Spleen (tissue), 11 donors: Measurements from ENCODE around the gene SUCLG2. TPM values are rescaled to one million over a fixed set of nuclear protein-coding genes. Genes with fewer than 3 reads are reported as not detected.

ENCODE experiments used
- DNase-seq: peaks from one replicate; pipeline ENCODE4 v3.0.0-alpha.2; 2020
- H3K27ac ChIP-seq, 8 donors: fragments of 200-600 bp; sonication (generic) in 7 of 8; 1 replicate in 4 of 8; 2 replicates in 4 of 8; pipeline versions ENCODE4 v1.5.0 to v1.8.0; 2016 to 2021; ENCODE audit warnings: inconsistent platforms in 4 of 8, mild to moderate bottlenecking in 4 of 8, moderate library complexity in 1 of 8
- H3K27me3 ChIP-seq, 7 donors: fragments of 200-600 bp; sonication (generic) in 6 of 7; replicated peaks in 1 of 7; 1 replicate in 4 of 7; 2 replicates in 3 of 7; pipeline versions ENCODE4 v1.5.0 to v1.8.0; 2016 to 2021; ENCODE audit warnings: inconsistent platforms in 3 of 7, mild to moderate bottlenecking in 1 of 7
- H3K36me3 ChIP-seq, 6 donors: fragments of 200-600 bp; sonication (generic) in 5 of 6; 1 replicate in 4 of 6; 2 replicates in 2 of 6; pipeline versions ENCODE4 v1.5.0 to v1.8.0; 2016 to 2021; ENCODE audit warnings: inconsistent platforms in 2 of 6
- H3K4me1 ChIP-seq, 6 donors: fragments of 200-600 bp; sonication (generic) in 5 of 6; 1 replicate in 3 of 6; 2 replicates in 3 of 6; pipeline versions ENCODE4 v1.5.0 to v1.8.0; 2016 to 2021; ENCODE audit warnings: inconsistent platforms in 3 of 6
- H3K4me3 ChIP-seq, 8 donors: fragments of 200-600 bp; sonication (generic) in 7 of 8; 1 replicate in 4 of 8; 2 replicates in 4 of 8; pipeline versions ENCODE4 v1.5.0 to v1.8.0; 2016 to 2021; ENCODE audit warnings: inconsistent platforms in 4 of 8, mild to moderate bottlenecking in 4 of 8, moderate library complexity in 2 of 8
- H3K9me3 ChIP-seq, 8 donors: fragments of 200-600 bp; sonication (generic) in 7 of 8; 1 replicate in 4 of 8; 2 replicates in 4 of 8; pipeline versions ENCODE4 v1.5.0 to v1.8.0; 2016 to 2021; ENCODE audit warnings: inconsistent platforms in 4 of 8
- CTCF ChIP-seq, 11 experiments: fragments of 200-600 bp in 7 of 11; fragments of 450-650 bp in 4 of 11; sonication (generic) in 4 of 11; IDR thresholded peaks in 8 of 11; conservative IDR thresholded peaks in 3 of 11; 1 replicate in 7 of 11; 2 replicates in 4 of 11; pipeline versions ENCODE4 v1.4.0 to v1.8.0; 2016 to 2021; ENCODE audit warnings: antibody characterized with exemption in 11 of 11, inconsistent platforms in 4 of 11, mild to moderate bottlenecking in 1 of 11
- POLR2A ChIP-seq, 3 donors: fragments of 450-650 bp; IDR thresholded peaks; one replicate each; pipeline ENCODE4 v1.5.1; 2017; ENCODE audit warnings: antibody characterized with exemption in 3 of 3, mild to moderate bottlenecking in 1 of 3
- POLR2AphosphoS5 ChIP-seq, 3 donors: sonication (generic); formaldehyde crosslinking; IDR thresholded peaks; one replicate each; pipeline ENCODE4 v1.5.1; 2017; ENCODE audit warnings: antibody characterized with exemption in 3 of 3
- WGBS, 5 donors: extraction: QIAGEN DNeasy Blood & Tissue Kit in 3 of 5; methylation state at CpG; one replicate each; pipeline versions ENCODE4 v1.1.5 to v1.1.7; 2013 to 2018; 5-methylcytosine and 5-hydroxymethylcytosine counted together
- intact Hi-C: fragments of 100-400 bp; cut with DNase I; formaldehyde crosslinking; loops from one replicate; pipeline ENCODE4 v1.15.0; 2023; ENCODE audit warnings: low total_unique reads
- polyA plus RNA-seq, 3 donors: library from polyadenylated mRNA; stranded (reverse); fragments of 200-250 nt; gene quantifications; one replicate each; pipeline ENCODE4 v1.2.1, GENCODE V29; 2013
- total RNA-seq, 7 donors: library from RNA; depleted of rRNA in 3 of 7; stranded (reverse); fragments of >200 nt in 3 of 7; fragmentation: NEBNext Ultra II Directional in 4 of 7; extraction: Animal tissue kit (Norgen Biotek cat#: 25700) in 4 of 7; gene quantifications; one replicate each; pipeline versions ENCODE4 v1.1.0 to v1.2.1, GENCODE V29; 2016 to 2021
- donor health status: healthy with polysubstance abuse.
- donor health status: DM: no; HTN: no; CAD: no; lungs with moderate emphysema.
- donor health status: DM: no; HTN: no; CAD: no.
- donor health status: Bipolar disorder and iron deficiency.
- donor health status: healthy.
- donor health status: DM: no; HTN: no; CAD: no.
- donor health status: DM: yes; HTN: yes; CAD: no.

Gene SUCLG2
- total and polyA plus RNA-seq, 10 donors: 31.5 to 75.6 (median 55.2) TPM

GRCh38 chr3:67531181-67532101, 123.0 kb downstream of the SUCLG2 start:
- H3K27me3 ChIP-seq: no peaks in the 10 kb centered on the region
- H3K36me3 ChIP-seq: peaks cover 0 to 28% (median 22%) of the 10 kb centered on the region in 6 donors
- peaks cover 0 to 46% (median 8%) of the 10 kb centered on the region in 6 donors for H3K4me1 ChIP-seq
- no peaks in the 10 kb centered on the region for H3K9me3 ChIP-seq
- TF ChIP-seq POLR2AphosphoS5 (IDR thresholded peaks at IDR 0.05) (no peak), POLR2A (IDR thresholded peaks at IDR 0.05) (no peak), CTCF (IDR thresholded peaks at IDR 0.05 in 8 of 11, conservative IDR thresholded peaks at IDR 0.05 in 3 of 11) (no peak)
- peak overlapping the region in 2 of 8 donors; percentile 2 to 14 for H3K27ac ChIP-seq
- no peak for DNase-seq
- H3K4me3 ChIP-seq: no peak overlapping the region
- WGBS, 5 donors: 76 to 89% (median 83%) methylated on average over 6 of the region's 6 CpGs
- intact Hi-C loops: no loop called here

GRCh38 chr3:67529915-67530314, 124.5 kb downstream of the SUCLG2 start:
- intact Hi-C loops: no loop called here
- Histone ChIP-seq H3K4me1 (peaks cover 0 to 31% (median 8%) of the 10 kb centered on the region in 6 donors), H3K9me3 (no peaks in the 10 kb centered on the region), H3K27ac (peak overlapping the region in 1 of 8 donors; percentile 20), H3K36me3 (peaks cover 0 to 44% (median 29%) of the 10 kb centered on the region in 6 donors), H3K27me3 (no peaks in the 10 kb centered on the region), H3K4me3 (no peak overlapping the region)
- DNase-seq: no peak
- WGBS, 5 donors: 83 to 92% (median 89%) methylated on average over 1 of the region's 1 CpG
- TF ChIP-seq CTCF (IDR thresholded peaks at IDR 0.05 in 8 of 11, conservative IDR thresholded peaks at IDR 0.05 in 3 of 11) (no peak), POLR2A (IDR thresholded peaks at IDR 0.05) (no peak), POLR2AphosphoS5 (IDR thresholded peaks at IDR 0.05) (no peak)

GRCh38 chr3:67529337-67529736, 125.1 kb downstream of the SUCLG2 start:
- intact Hi-C loops: no loop called here
- TF ChIP-seq POLR2AphosphoS5 (IDR thresholded peaks at IDR 0.05) (no peak), POLR2A (IDR thresholded peaks at IDR 0.05) (no peak), CTCF (IDR thresholded peaks at IDR 0.05 in 8 of 11, conservative IDR thresholded peaks at IDR 0.05 in 3 of 11) (no peak)
- peaks cover 0 to 29% (median 8%) of the 10 kb centered on the region in 6 donors for H3K4me1 ChIP-seq
- H3K27me3 ChIP-seq: no peaks in the 10 kb centered on the region
- peak overlapping the region in 3 of 8 donors; percentile 5 to 39 (median 21) for H3K27ac ChIP-seq
- no peak for DNase-seq
- peaks cover 0 to 47% (median 32%) of the 10 kb centered on the region in 6 donors for H3K36me3 ChIP-seq
- H3K9me3 ChIP-seq: no peaks in the 10 kb centered on the region
- WGBS, 5 donors: 80 to 92% (median 86%) methylated on average over 1 of the region's 1 CpG
- no peak overlapping the region for H3K4me3 ChIP-seq

- no peak for DNase-seq
- intact Hi-C loops: no loop called here
Observed at GRCh38 chr3:67526246-67526645, 128.2 kb downstream of the SUCLG2 start.

More at GRCh38 chr3:67526246-67526645, 128.2 kb downstream of the SUCLG2 start:
- H3K9me3 ChIP-seq: no peaks in the 10 kb centered on the region
- no peak overlapping the region for H3K27ac ChIP-seq
- no peaks in the 10 kb centered on the region for H3K27me3 ChIP-seq
- WGBS, 5 donors: 87 to 100% (median 92%) methylated on average over 2 of the region's 2 CpGs
- TF ChIP-seq POLR2A (IDR thresholded peaks at IDR 0.05) (no peak), CTCF (IDR thresholded peaks at IDR 0.05 in 8 of 11, conservative IDR thresholded peaks at IDR 0.05 in 3 of 11) (no peak), POLR2AphosphoS5 (IDR thresholded peaks at IDR 0.05) (no peak)
- peaks cover 0 to 25% (median 4%) of the 10 kb centered on the region in 6 donors for H3K4me1 ChIP-seq
- peaks cover 0 to 67% (median 32%) of the 10 kb centered on the region in 6 donors for H3K36me3 ChIP-seq
- no peak overlapping the region for H3K4me3 ChIP-seq
